Neuronal stem cell (in vitro differentiated cells): ENCODE results near the gene SLCO6A1.

Experiments
- DNase-seq: peaks from one replicate; pipeline ENCODE4 v3.0.0-alpha.2; 2013; ENCODE audit warnings: low spot score
- H2AFZ ChIP-seq: one replicate; pipeline ENCODE4 v1.6.1; 2013; ENCODE audit warnings: mild to moderate bottlenecking, low read length, inconsistent platforms
- H2AK5ac ChIP-seq: 2 replicates; pipeline ENCODE4 v1.6.1; 2013; ENCODE audit warnings: low read depth, mild to moderate bottlenecking, inconsistent platforms, low read length, moderate library complexity, mixed read lengths
- H2BK120ac ChIP-seq: 2 replicates; pipeline ENCODE4 v1.6.1; 2013; ENCODE audit warnings: low read depth, mild to moderate bottlenecking, inconsistent platforms, low read length, moderate library complexity, mixed read lengths
- H2BK12ac ChIP-seq: one replicate; pipeline ENCODE4 v1.6.1; 2013; ENCODE audit warnings: low read length, inconsistent platforms
- H2BK15ac ChIP-seq: 2 replicates; pipeline ENCODE4 v1.6.1; 2013; ENCODE audit warnings: mild to moderate bottlenecking, low read length, inconsistent platforms, mixed read lengths
- H2BK5ac ChIP-seq: one replicate; pipeline ENCODE4 v1.6.1; 2013; ENCODE audit warnings: inconsistent platforms, mild to moderate bottlenecking, low read length, moderate library complexity
- H3K14ac ChIP-seq: one replicate; pipeline ENCODE4 v1.6.1; 2013; ENCODE audit warnings: low read length, inconsistent platforms
- H3K18ac ChIP-seq: 2 replicates; pipeline ENCODE4 v1.6.1; 2013; ENCODE audit warnings: low read length, inconsistent platforms
- H3K23ac ChIP-seq: 2 replicates; pipeline ENCODE4 v1.6.1; 2013; ENCODE audit warnings: low read depth, mild to moderate bottlenecking, mixed read lengths, low read length, inconsistent platforms; ENCODE audit not compliant: poor library complexity
- H3K27ac ChIP-seq: replicated peaks from 3 replicates; pipeline ENCODE4 v1.5.1; 2013; ENCODE audit warnings: low read length, inconsistent platforms
- H3K27me3 ChIP-seq, 3 experiments: 2 replicates each; pipeline ENCODE4 v1.6.1; 2013; ENCODE audit warnings: low read length in 3 of 3, mild to moderate bottlenecking in 2 of 3, inconsistent platforms in 1 of 3, low read depth in 1 of 3, mixed read lengths in 1 of 3, moderate library complexity in 1 of 3; ENCODE audit not compliant: control insufficient read depth in 3 of 3, insufficient read depth in 3 of 3
- H3K36me3 ChIP-seq, 2 donors: replicated peaks in 1 of 2; 2 replicates each; pipeline ENCODE4 v1.6.1; 2013; ENCODE audit warnings: low read length in 2 of 2; ENCODE audit not compliant: control insufficient read depth in 2 of 2, insufficient read depth in 2 of 2
- H3K4ac ChIP-seq: 2 replicates; pipeline ENCODE4 v1.6.1; 2013; ENCODE audit warnings: inconsistent platforms, mild to moderate bottlenecking, low read length, moderate library complexity
- H3K4me1 ChIP-seq, 2 donors: 1 replicate in 1 of 2; 2 replicates in 1 of 2; pipeline ENCODE4 v1.6.1; 2013; ENCODE audit warnings: low read length in 2 of 2, low read depth in 1 of 2; ENCODE audit not compliant: control insufficient read depth in 2 of 2, insufficient read depth in 1 of 2
- H3K4me2 ChIP-seq: one replicate; pipeline ENCODE4 v1.6.1; 2013; ENCODE audit warnings: mild to moderate bottlenecking, low read length, inconsistent platforms; ENCODE audit not compliant: insufficient read depth, poor library complexity, severe bottlenecking
- H3K4me3 ChIP-seq, 2 donors: 2 replicates each; pipeline ENCODE4 v1.5.1; 2013; ENCODE audit warnings: low read length in 2 of 2, mild to moderate bottlenecking in 2 of 2, inconsistent platforms in 1 of 2, moderate library complexity in 1 of 2
- H3K79me1 ChIP-seq: one replicate; pipeline ENCODE4 v1.6.1; 2013; ENCODE audit warnings: low read depth, mild to moderate bottlenecking, inconsistent platforms, low read length, moderate library complexity
- H3K9ac ChIP-seq: one replicate; pipeline ENCODE4 v1.6.1; 2013; ENCODE audit warnings: mild to moderate bottlenecking, low read depth, low read length, inconsistent platforms; ENCODE audit not compliant: poor library complexity
- H3K9me3 ChIP-seq, 2 donors: replicated peaks in 1 of 2; 2 replicates each; pipeline versions ENCODE3 to v1.6.1; 2013; ENCODE audit warnings: low read length in 2 of 2, mild to moderate bottlenecking in 2 of 2, inconsistent platforms in 1 of 2, low read depth in 1 of 2, mixed read lengths in 1 of 2, moderate library complexity in 1 of 2; ENCODE audit not compliant: control insufficient read depth in 2 of 2, insufficient read depth in 1 of 2
- H4K8ac ChIP-seq: one replicate; pipeline ENCODE4 v1.6.1; 2013; ENCODE audit warnings: low read depth, mild to moderate bottlenecking, inconsistent platforms, low read length, moderate library complexity
- H4K91ac ChIP-seq: one replicate; pipeline ENCODE4 v1.6.1; 2013; ENCODE audit warnings: low read length, low read depth, mild to moderate bottlenecking, inconsistent platforms; ENCODE audit not compliant: poor library complexity
- WGBS, 2 donors: extraction: QIAGEN DNeasy Blood & Tissue Kit; methylation state at CpG; one replicate each; pipeline ENCODE4 v1.1.7; 2013; ENCODE audit warnings: missing lambda C conversion rate in 2 of 2, mixed read lengths in 1 of 2; ENCODE audit not compliant: insufficient read length in 2 of 2, insufficient replicate concordance in 1 of 2; ENCODE audit errors: extremely low coverage in 2 of 2; 5-methylcytosine and 5-hydroxymethylcytosine counted together

SLCO6A1 gene

DNA sequence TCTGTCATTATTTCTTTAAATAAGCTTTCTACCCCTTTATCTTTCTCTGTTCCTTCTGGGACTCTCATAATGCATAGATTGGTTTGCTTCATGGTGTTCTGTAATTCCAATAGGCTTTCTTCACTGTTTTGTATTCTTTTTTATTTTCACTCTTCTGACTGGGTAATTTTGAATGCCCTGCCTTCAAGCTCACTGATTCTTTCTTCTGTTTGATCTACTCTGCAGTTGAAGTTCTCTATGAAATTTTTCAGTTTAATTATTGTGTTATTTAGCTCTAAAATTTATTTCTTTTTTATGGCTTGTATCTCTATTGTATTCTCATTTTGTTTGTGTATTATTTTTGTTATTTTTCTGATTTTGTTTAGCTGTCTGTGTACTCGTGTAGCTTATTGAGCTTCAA, 113.4 kb downstream of the SLCO6A1 start:
- no CpG with 5 or more reads among the region's 1 CpG for WGBS, 2 donors
- DNase-seq, result no peak
- H3K4me3 ChIP-seq, result no peak overlapping the region
- no peaks in the 10 kb centered on the region for H3K27me3 ChIP-seq
- H3K36me3 ChIP-seq, result no peaks in the 10 kb centered on the region
- no peaks in the 10 kb centered on the region for H3K4me1 ChIP-seq
- no peak overlapping the region for H2AFZ ChIP-seq
- H2BK12ac ChIP-seq, result no peak overlapping the region
- no peak overlapping the region for H2AK5ac ChIP-seq
- no peak overlapping the region for H4K91ac ChIP-seq
- no peak overlapping the region for H3K4ac ChIP-seq
- H3K14ac ChIP-seq, result no peak overlapping the region
- H2BK15ac ChIP-seq, result no peak overlapping the region
- no peak overlapping the region for H2BK5ac ChIP-seq
- no peak overlapping the region for H2BK120ac ChIP-seq
- H3K27ac ChIP-seq, result no peak overlapping the region
- H4K8ac ChIP-seq, result no peak overlapping the region
- no peak overlapping the region for H3K18ac ChIP-seq
- H3K9ac ChIP-seq, result no peak overlapping the region
- no peak overlapping the region for H3K23ac ChIP-seq
- no peaks in the 10 kb centered on the region for H3K79me1 ChIP-seq
- peaks cover 0 to 6% of the 10 kb centered on the region in 2 donors for H3K9me3 ChIP-seq
- no peak overlapping the region for H3K4me2 ChIP-seq

GRCh38 chr5:102380174-102380573, 118.6 kb downstream of the SLCO6A1 start:
- Histone ChIP-seq H3K4me2 (no peak overlapping the region), H3K27me3 (no peaks in the 10 kb centered on the region), H2BK120ac (no peak overlapping the region), H2BK12ac (no peak overlapping the region), H2BK5ac (no peak overlapping the region), H3K23ac (no peak overlapping the region), H4K8ac (no peak overlapping the region), H2AFZ (no peak overlapping the region), H3K9me3 (no peaks in the 10 kb centered on the region), H3K4ac (no peak overlapping the region), H3K18ac (no peak overlapping the region), H3K36me3 (no peaks in the 10 kb centered on the region), H3K79me1 (no peaks in the 10 kb centered on the region), H2AK5ac (no peak overlapping the region), H3K4me3 (no peak overlapping the region), H3K9ac (no peak overlapping the region), H3K4me1 (no peaks in the 10 kb centered on the region), H2BK15ac (no peak overlapping the region), H3K14ac (no peak overlapping the region), H4K91ac (no peak overlapping the region), H3K27ac (no peak overlapping the region)
- no peak for DNase-seq

DNA sequence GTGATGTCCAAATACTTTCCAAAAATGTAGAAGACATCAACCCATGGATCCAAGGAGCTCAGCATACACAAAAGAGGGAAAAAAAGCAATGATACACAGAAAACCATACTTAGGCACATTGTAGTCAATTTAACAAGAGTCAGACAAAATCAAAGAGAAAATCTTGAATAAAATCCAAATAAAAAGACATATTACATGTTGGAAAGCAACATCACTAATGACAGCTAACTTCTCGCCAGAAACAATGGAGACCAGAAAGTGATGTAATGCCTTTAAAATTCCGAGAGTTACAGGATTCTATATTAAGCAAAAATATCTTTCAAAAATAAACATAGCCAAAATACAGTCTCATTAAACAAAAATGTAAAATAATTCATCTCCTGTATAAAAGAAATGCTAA, 122.9 kb downstream of the SLCO6A1 start:
- Histone ChIP-seq H3K14ac (no peak overlapping the region), H2AFZ (no peak overlapping the region), H3K36me3 (no peaks in the 10 kb centered on the region), H3K9ac (no peak overlapping the region), H3K23ac (no peak overlapping the region), H3K79me1 (no peaks in the 10 kb centered on the region), H3K4me2 (no peak overlapping the region), H3K4me1 (no peaks in the 10 kb centered on the region), H2AK5ac (no peak overlapping the region), H2BK15ac (no peak overlapping the region), H2BK12ac (no peak overlapping the region), H4K91ac (no peak overlapping the region), H2BK5ac (no peak overlapping the region), H3K27me3 (no peaks in the 10 kb centered on the region), H3K4ac (no peak overlapping the region), H4K8ac (no peak overlapping the region), H3K9me3 (no peaks in the 10 kb centered on the region), H3K18ac (no peak overlapping the region), H2BK120ac (no peak overlapping the region), H3K4me3 (no peak overlapping the region), H3K27ac (no peak overlapping the region)
- WGBS, 2 donors, result no CpG with 5 or more reads among the region's 2 CpGs
- no peak for DNase-seq

DNA sequence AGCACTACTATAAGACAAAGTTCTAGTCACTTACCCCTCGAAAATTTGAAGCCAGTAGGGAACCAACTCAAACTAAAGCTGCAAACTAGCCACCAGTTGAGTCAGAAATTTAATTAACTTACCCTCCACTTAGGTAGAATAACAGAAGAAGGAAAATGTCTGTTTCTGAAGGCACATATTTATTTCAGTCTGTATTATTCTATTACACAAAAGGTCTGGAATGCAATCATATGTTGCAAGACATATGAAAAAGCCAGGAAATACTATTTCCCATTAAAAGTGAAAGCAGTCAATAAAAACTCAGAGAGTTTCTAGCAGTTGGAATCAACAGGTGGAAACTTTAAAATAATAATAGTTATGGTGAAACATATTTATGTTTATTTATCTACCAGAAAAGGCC, 123.5 kb downstream of the SLCO6A1 start:
- Histone ChIP-seq H2BK15ac (no peak overlapping the region), H3K27ac (no peak overlapping the region), H3K27me3 (no peaks in the 10 kb centered on the region), H4K8ac (no peak overlapping the region), H3K79me1 (no peaks in the 10 kb centered on the region), H2BK120ac (no peak overlapping the region), H3K23ac (no peak overlapping the region), H3K14ac (no peak overlapping the region), H3K4ac (no peak overlapping the region), H3K4me3 (no peak overlapping the region), H3K4me2 (no peak overlapping the region), H2BK12ac (no peak overlapping the region), H2AK5ac (no peak overlapping the region), H3K36me3 (no peaks in the 10 kb centered on the region), H3K9me3 (no peaks in the 10 kb centered on the region), H2BK5ac (no peak overlapping the region), H4K91ac (no peak overlapping the region), H3K18ac (no peak overlapping the region), H3K4me1 (no peaks in the 10 kb centered on the region), H2AFZ (no peak overlapping the region), H3K9ac (no peak overlapping the region)
- no CpG with 5 or more reads among the region's 1 CpG for WGBS, 2 donors
- no peak for DNase-seq
